HG03442 (cell line): ENCODE results near the gene C2orf81.
"Not testable (repeated sequence)": the region's sequence is repeated elsewhere in the genome, so short reads cannot be mapped to it uniquely, and the experiment has no call there.

ENCODE experiments used
- ATAC-seq: cut with Tn5 transposase; IDR thresholded peaks from one replicate; pipeline ENCODE4 v1.9.1; 2021; ENCODE audit warnings: mild to moderate bottlenecking, moderate library complexity; ENCODE audit not compliant: unreplicated experiment

The C2orf81 gene

GRCh38 chr2:74444498-74445318 is 23.3 kb upstream of the C2orf81 start:
- no peak for ATAC-seq

GRCh38 chr2:74442483-74443297 is 21.3 kb upstream of the C2orf81 start:
- ATAC-seq: not testable (repeated sequence)

- no peak for ATAC-seq
Measured at GRCh38 chr2:74441690-74442482, 20.5 kb upstream of the C2orf81 start, which contains the start of gene RTKN. TSS of gene RTKN (minus strand) at chr2:74441937. CDS start at chr2:74441816, 121 bp downstream.

GRCh38 chr2:74441170-74441689 is 19.8 kb upstream of the C2orf81 start:
- ATAC-seq: no peak

- peak; percentile 76 for ATAC-seq
Measured at GRCh38 chr2:74440378-74441169, 19.2 kb upstream of the C2orf81 start.

GRCh38 chr2:74439803-74440377 is 18.5 kb upstream of the C2orf81 start:
- ATAC-seq: no peak

GRCh38 chr2:74439373-74439772 is 18.0 kb upstream of the C2orf81 start:
- ATAC-seq: no peak

- no peak for ATAC-seq
Measured at GRCh38 chr2:74438248-74438647, 16.8 kb upstream of the C2orf81 start.

- ATAC-seq: no peak
Measured at GRCh38 chr2:74436848-74437695, 15.7 kb upstream of the C2orf81 start.

GRCh38 chr2:74436111-74436805 is 14.8 kb upstream of the C2orf81 start:
- no peak for ATAC-seq

- no peak for ATAC-seq
Measured at GRCh38 chr2:74430502-74430901, 9.1 kb upstream of the C2orf81 start.

GRCh38 chr2:74429487-74430451 is 8.3 kb upstream of the C2orf81 start:
- no peak for ATAC-seq

GRCh38 chr2:74428675-74429074 is 7.3 kb upstream of the C2orf81 start:
- ATAC-seq: no peak

GRCh38 chr2:74427551-74427950 is 6.1 kb upstream of the C2orf81 start:
- no peak for ATAC-seq

- ATAC-seq: no peak
Measured at GRCh38 chr2:74426181-74426758, 4.9 kb upstream of the C2orf81 start.

- ATAC-seq: no peak
Measured at GRCh38 chr2:74425523-74425922, 4.1 kb upstream of the C2orf81 start.

- ATAC-seq: no peak
Measured at GRCh38 chr2:74424995-74425406, 3.6 kb upstream of the C2orf81 start.
